Neural progenitor cell (in vitro differentiated cells): Measurements from ENCODE around the gene FOXL3.

Experiments used
- CTCF ChIP-seq: fragments of 200-600 bp; sonication (generic); IDR thresholded peaks from 2 replicates; pipeline ENCODE4 v1.5.1; 2017; ENCODE audit warnings: antibody characterized with exemption, mild to moderate bottlenecking
- EZH2 ChIP-seq: fragments of 200-600 bp; sonication (generic); IDR thresholded peaks from 2 replicates; pipeline ENCODE4 v1.6.1; 2017; ENCODE audit warnings: antibody characterized with exemption, mild to moderate bottlenecking, moderate library complexity

- TF ChIP-seq CTCF (no peak), EZH2 (no peak)
These were observed 19.5 kb upstream of the FOXL3 start for GRCh38 chr7:270351-270983.
